ENCODE results near the gene DNAH8. TPM values are rescaled to one million over a fixed set of nuclear protein-coding genes. Genes with fewer than 3 reads are reported as not detected.

The DNAH8 gene
- total RNA-seq, 3 donors from 2014 or later (not counting 1 experiment from before 2014, with no cell fraction given) = 0.10 TPM; not detected in 2

GRCh38 chr6:38813041-38813823 is 98.1 kb downstream of the DNAH8 start:
- 55% methylated on average over 5 of the region's 5 CpGs for WGBS (ENCODE audit: insufficient coverage)
- H3K4me3 ChIP-seq (ENCODE audit: low read length) = no peak overlapping the region
- no peak overlapping the region for H3K27ac ChIP-seq (ENCODE audit: low read length)
- Mint-ChIP-seq H3K27ac (no peak overlapping the region), H3K4me1 (no peaks in the 10 kb centered on the region), H3K9me3 (no peaks in the 10 kb centered on the region), H3K36me3 (no peaks in the 10 kb centered on the region), H3K4me3 (no peak overlapping the region), H3K27me3 (ENCODE audit: low read depth in 2 of 2) (peaks cover 25 to 82% of the 10 kb centered on the region in 2 donors)
- DNase-seq (no peak), ATAC-seq (no peak)
- peaks cover 10% of the 10 kb centered on the region for H3K27me3 ChIP-seq (ENCODE audit: control insufficient read depth, insufficient read depth, low read length)
- H3K9me3 ChIP-seq (ENCODE audit: control insufficient read depth, insufficient read depth, low read length) = no peaks in the 10 kb centered on the region
- intact Hi-C loops (cut with micrococcal nuclease) = no loop called here
- no peaks in the 10 kb centered on the region for H3K36me3 ChIP-seq (ENCODE audit: control insufficient read depth, insufficient read depth, low read length)
- H3K4me1 ChIP-seq (ENCODE audit: control insufficient read depth, insufficient read depth, low read length) = no peaks in the 10 kb centered on the region
- TF ChIP-seq CTCF (IDR thresholded peaks at IDR 0.05) = no peak

- H3K27ac Mint-ChIP-seq = no peak overlapping the region
- no peaks in the 10 kb centered on the region for H3K9me3 Mint-ChIP-seq
- ATAC-seq (no peak), DNase-seq (no peak)
- Histone ChIP-seq H3K27ac (ENCODE audit: low read length) (no peak overlapping the region), H3K36me3 (ENCODE audit: control insufficient read depth, insufficient read depth, low read length) (no peaks in the 10 kb centered on the region), H3K9me3 (ENCODE audit: control insufficient read depth, insufficient read depth, low read length) (no peaks in the 10 kb centered on the region), H3K4me1 (ENCODE audit: control insufficient read depth, insufficient read depth, low read length) (no peaks in the 10 kb centered on the region), H3K27me3 (ENCODE audit: control insufficient read depth, insufficient read depth, low read length) (peaks cover 11% of the 10 kb centered on the region), H3K4me3 (ENCODE audit: low read length) (no peak overlapping the region)
- intact Hi-C loops (cut with micrococcal nuclease) = no loop called here
- TF ChIP-seq CTCF (IDR thresholded peaks at IDR 0.05) = no peak
- no peaks in the 10 kb centered on the region for H3K4me1 Mint-ChIP-seq
- no peaks in the 10 kb centered on the region for H3K36me3 Mint-ChIP-seq
- WGBS (ENCODE audit: insufficient coverage) = 86% methylated on average over 5 of the region's 5 CpGs
- H3K4me3 Mint-ChIP-seq = no peak overlapping the region
- H3K27me3 Mint-ChIP-seq (ENCODE audit: low read depth in 2 of 2) = peaks cover 24 to 84% of the 10 kb centered on the region in 2 donors
Measured at GRCh38 chr6:38814761-38815160, 99.7 kb downstream of the DNAH8 start.

GRCh38 chr6:38815250-38815649 is 100.1 kb downstream of the DNAH8 start:
- Mint-ChIP-seq H3K36me3 (no peaks in the 10 kb centered on the region), H3K27ac (no peak overlapping the region), H3K4me3 (no peak overlapping the region), H3K4me1 (no peaks in the 10 kb centered on the region), H3K9me3 (no peaks in the 10 kb centered on the region), H3K27me3 (ENCODE audit: low read depth in 2 of 2) (peaks cover 24 to 84% of the 10 kb centered on the region in 2 donors)
- no peak overlapping the region for H3K4me3 ChIP-seq (ENCODE audit: low read length)
- no peaks in the 10 kb centered on the region for H3K4me1 ChIP-seq (ENCODE audit: control insufficient read depth, insufficient read depth, low read length)
- DNase-seq = no peak
- no peaks in the 10 kb centered on the region for H3K9me3 ChIP-seq (ENCODE audit: control insufficient read depth, insufficient read depth, low read length)
- TF ChIP-seq CTCF (IDR thresholded peaks at IDR 0.05) = no peak
- intact Hi-C loops (cut with micrococcal nuclease) = no loop called here
- H3K36me3 ChIP-seq (ENCODE audit: control insufficient read depth, insufficient read depth, low read length) = no peaks in the 10 kb centered on the region
- ATAC-seq = no peak
- no peak overlapping the region for H3K27ac ChIP-seq (ENCODE audit: low read length)
- peaks cover 11% of the 10 kb centered on the region for H3K27me3 ChIP-seq (ENCODE audit: control insufficient read depth, insufficient read depth, low read length)
- WGBS (ENCODE audit: insufficient coverage) = 93% methylated on average over 5 of the region's 8 CpGs

- no peaks in the 10 kb centered on the region for H3K4me1 Mint-ChIP-seq
- H3K36me3 Mint-ChIP-seq = no peaks in the 10 kb centered on the region
- intact Hi-C loops (cut with micrococcal nuclease) = no loop called here
- H3K9me3 Mint-ChIP-seq = no peaks in the 10 kb centered on the region
- H3K4me3 Mint-ChIP-seq = no peak overlapping the region
- no peak for DNase-seq
- peaks cover 17 to 81% of the 10 kb centered on the region in 2 donors for H3K27me3 Mint-ChIP-seq (ENCODE audit: low read depth in 2 of 2)
- Histone ChIP-seq H3K27ac (ENCODE audit: low read length) (no peak overlapping the region), H3K4me1 (ENCODE audit: control insufficient read depth, insufficient read depth, low read length) (no peaks in the 10 kb centered on the region), H3K9me3 (ENCODE audit: control insufficient read depth, insufficient read depth, low read length) (no peaks in the 10 kb centered on the region), H3K4me3 (ENCODE audit: low read length) (no peak overlapping the region), H3K27me3 (ENCODE audit: control insufficient read depth, insufficient read depth, low read length) (peaks cover 11% of the 10 kb centered on the region), H3K36me3 (ENCODE audit: control insufficient read depth, insufficient read depth, low read length) (no peaks in the 10 kb centered on the region)
- no peak overlapping the region for H3K27ac Mint-ChIP-seq
- TF ChIP-seq CTCF (IDR thresholded peaks at IDR 0.05) = no peak
- 86% methylated on average over 2 of the region's 3 CpGs for WGBS (ENCODE audit: insufficient coverage)
- ATAC-seq = no peak
Measured at GRCh38 chr6:38818691-38819090, 103.6 kb downstream of the DNAH8 start.
